ENCODE measurements around the gene CHCT1. TPM values are rescaled to one million over a fixed set of nuclear protein-coding genes. Genes with fewer than 3 reads are reported as not detected.
A peak's percentile ranks its signal among the peaks of the same experiment; 100 is the strongest.
"Not testable (repeated sequence)": the region's sequence is repeated elsewhere in the genome, so short reads cannot be mapped to it uniquely, and the experiment has no call there.

Gene CHCT1
- total RNA-seq (2014; rRNA removed; shearing (Covaris generic)), result not detected in 2 replicates

- no peak for DNase-seq (ENCODE audit: low read depth)
Measured at GRCh38 chr17:60422162-60422665, at the start of gene CHCT1. Gene CHCT1 (plus strand): TSS chr17:60422489. CDS start chr17:60422593, 104 bp downstream.

- peak; percentile 71 for DNase-seq (ENCODE audit: low read depth)
Measured at GRCh38 chr17:60372790-60373483, 49.4 kb upstream of the CHCT1 start.

- not testable (repeated sequence) for DNase-seq (ENCODE audit: low read depth)
Measured at GRCh38 chr17:60378187-60378586, 44.1 kb upstream of the CHCT1 start.

- not testable (repeated sequence) for DNase-seq (ENCODE audit: low read depth)
Measured at GRCh38 chr17:60379461-60379860, 42.8 kb upstream of the CHCT1 start.

- no peak for DNase-seq (ENCODE audit: low read depth)
Measured at GRCh38 chr17:60381958-60382357, 40.3 kb upstream of the CHCT1 start.

GRCh38 chr17:60383379-60383778 is 38.9 kb upstream of the CHCT1 start:
- DNase-seq (ENCODE audit: low read depth), result no peak

GRCh38 chr17:60384921-60385320 is 37.4 kb upstream of the CHCT1 start:
- not testable (repeated sequence) for DNase-seq (ENCODE audit: low read depth)

GRCh38 chr17:60386147-60387058 is 35.9 kb upstream of the CHCT1 start:
- DNase-seq (ENCODE audit: low read depth), result no peak

- DNase-seq (ENCODE audit: low read depth), result no peak
Measured at GRCh38 chr17:60387666-60388065, 34.6 kb upstream of the CHCT1 start.

- no peak for DNase-seq (ENCODE audit: low read depth)
Measured at GRCh38 chr17:60388742-60389141, 33.5 kb upstream of the CHCT1 start.

- DNase-seq (ENCODE audit: low read depth), result peak; percentile 51
Measured at GRCh38 chr17:60390186-60390585, 32.1 kb upstream of the CHCT1 start.

GRCh38 chr17:60390925-60391470 is 31.3 kb upstream of the CHCT1 start:
- peak; percentile 31 for DNase-seq (ENCODE audit: low read depth)

GRCh38 chr17:60391471-60392041 is 30.7 kb upstream of the CHCT1 start:
- peak; percentile 13 for DNase-seq (ENCODE audit: low read depth)

GRCh38 chr17:60392042-60392844 is 30.0 kb upstream of the CHCT1 start, which contains the start of gene USP32:
Gene USP32 (minus strand): TSS chr17:60392133. CDS start chr17:60391939, 194 bp downstream.
- peak; percentile 96 for DNase-seq (ENCODE audit: low read depth)

GRCh38 chr17:60392845-60393702 is 29.2 kb upstream of the CHCT1 start:
- DNase-seq (ENCODE audit: low read depth), result peak; percentile 64

- no peak for DNase-seq (ENCODE audit: low read depth)
Measured at GRCh38 chr17:60393840-60394723, 28.2 kb upstream of the CHCT1 start.

GRCh38 chr17:60395508-60396065 is 26.7 kb upstream of the CHCT1 start:
- DNase-seq (ENCODE audit: low read depth), result no peak

- DNase-seq (ENCODE audit: low read depth), result no peak
Measured at GRCh38 chr17:60396412-60396811, 25.9 kb upstream of the CHCT1 start.

All from RPMI7951 (cell line).